GM23248 (cell line): ENCODE data around the gene LRRC3. TPM values are rescaled to one million over a fixed set of nuclear protein-coding genes. Genes with fewer than 3 reads are reported as not detected.

ENCODE experiments used
- DNase-seq: peaks from one replicate; pipeline ENCODE4 v3.0.0-alpha.2; 2015
- H2AFZ ChIP-seq: fragments of 200-600 bp; sonication (generic); 2 replicates; pipeline ENCODE4 v1.6.1; 2016; ENCODE audit warnings: antibody characterized with exemption
- H3F3A ChIP-seq: fragments of 200-600 bp; sonication (generic); 2 replicates; pipeline ENCODE4 v1.6.1; 2016; ENCODE audit warnings: mild to moderate bottlenecking, antibody characterized with exemption, mixed run types; ENCODE audit not compliant: insufficient read depth
- H3K27ac ChIP-seq: fragments of 200-600 bp; sonication (generic); 2 replicates; pipeline ENCODE4 v1.5.1; 2016; ENCODE audit warnings: mild to moderate bottlenecking
- H3K27me3 ChIP-seq: fragments of 200-600 bp; sonication (generic); replicated peaks from 2 replicates; pipeline ENCODE4 v1.6.1; 2016; ENCODE audit warnings: mild to moderate bottlenecking; ENCODE audit not compliant: insufficient read depth
- H3K36me3 ChIP-seq: fragments of 200-600 bp; sonication (generic); 2 replicates; pipeline ENCODE4 v1.6.1; 2016; ENCODE audit warnings: low read depth, mild to moderate bottlenecking
- H3K4me1 ChIP-seq: fragments of 200-600 bp; sonication (generic); 2 replicates; pipeline ENCODE4 v1.6.1; 2016; ENCODE audit warnings: mild to moderate bottlenecking; ENCODE audit not compliant: insufficient read depth
- H3K4me2 ChIP-seq: fragments of 200-600 bp; sonication (generic); one replicate; pipeline ENCODE4 v1.6.1; 2016; ENCODE audit warnings: mild to moderate bottlenecking; ENCODE audit not compliant: unreplicated experiment
- H3K4me3 ChIP-seq: fragments of 200-600 bp; sonication (generic); 2 replicates; pipeline ENCODE4 v1.5.1; 2016; ENCODE audit warnings: mild to moderate bottlenecking
- H3K79me2 ChIP-seq: fragments of 200-600 bp; sonication (generic); 2 replicates; pipeline ENCODE4 v1.6.1; 2016; ENCODE audit warnings: mild to moderate bottlenecking; ENCODE audit not compliant: insufficient read depth
- H3K9ac ChIP-seq: fragments of 200-600 bp; sonication (generic); 2 replicates; pipeline ENCODE4 v1.6.1; 2016; ENCODE audit warnings: mild to moderate bottlenecking
- H3K9me2 ChIP-seq: fragments of 200-600 bp; sonication (generic); 2 replicates; pipeline ENCODE4 v1.6.1; 2016; ENCODE audit warnings: mixed run types, mild to moderate bottlenecking, moderate library complexity; ENCODE audit not compliant: insufficient read depth
- H3K9me3 ChIP-seq: fragments of 200-600 bp; sonication (generic); one replicate; pipeline ENCODE4 v1.6.1; 2017; ENCODE audit warnings: low read depth
- H4K20me1 ChIP-seq: fragments of 200-600 bp; sonication (generic); 2 replicates; pipeline ENCODE4 v1.6.0; 2016; ENCODE audit not compliant: insufficient read depth
- EZH2 ChIP-seq: fragments of 200-600 bp; sonication (generic); IDR thresholded peaks from 2 replicates; pipeline ENCODE4 v1.6.1; 2018; ENCODE audit warnings: antibody characterized with exemption, mild to moderate bottlenecking; ENCODE audit not compliant: insufficient read depth, poor library complexity, severe bottlenecking
- EZH2phosphoT487 ChIP-seq: fragments of 200-600 bp; sonication (generic); IDR thresholded peaks from 2 replicates; pipeline ENCODE4 v1.6.1; 2018; ENCODE audit warnings: antibody characterized with exemption, moderate library complexity, mild to moderate bottlenecking, low read depth; ENCODE audit not compliant: insufficient read depth
- WGBS, 2 experiments: methylation state at CpG; one replicate each; pipeline ENCODE4 v1.1.6; 2015 to 2017; ENCODE audit warnings: low lambda C conversion rate in 2 of 2, low coverage in 1 of 2; ENCODE audit errors: missing lambda C conversion rate in 2 of 2; 5-methylcytosine and 5-hydroxymethylcytosine counted together
- in situ Hi-C: fragments of 300-500 bp; cut with MboI; formaldehyde crosslinking; loops from 2 replicates; pipeline ENCODE4 v1.15.0; 2020
- polyA plus RNA-seq: library from polyadenylated mRNA; unstranded; fragments of >200 nt; fragmentation: Nextera tagmentation; extraction: Ambion mirVana; gene quantifications from 2 replicates; pipeline ENCODE4 v1.2.1, GENCODE V29; 2016
- total RNA-seq: library from RNA; depleted of rRNA; stranded (reverse); fragments of >200 nt; shearing (Covaris generic); gene quantifications from 2 replicates; pipeline ENCODE4 v1.2.3, GENCODE V29; 2014

LRRC3 gene
- total and polyA plus RNA-seq, 2 experiments from 2014 or later, result 0.29 to 0.32 TPM

DNA sequence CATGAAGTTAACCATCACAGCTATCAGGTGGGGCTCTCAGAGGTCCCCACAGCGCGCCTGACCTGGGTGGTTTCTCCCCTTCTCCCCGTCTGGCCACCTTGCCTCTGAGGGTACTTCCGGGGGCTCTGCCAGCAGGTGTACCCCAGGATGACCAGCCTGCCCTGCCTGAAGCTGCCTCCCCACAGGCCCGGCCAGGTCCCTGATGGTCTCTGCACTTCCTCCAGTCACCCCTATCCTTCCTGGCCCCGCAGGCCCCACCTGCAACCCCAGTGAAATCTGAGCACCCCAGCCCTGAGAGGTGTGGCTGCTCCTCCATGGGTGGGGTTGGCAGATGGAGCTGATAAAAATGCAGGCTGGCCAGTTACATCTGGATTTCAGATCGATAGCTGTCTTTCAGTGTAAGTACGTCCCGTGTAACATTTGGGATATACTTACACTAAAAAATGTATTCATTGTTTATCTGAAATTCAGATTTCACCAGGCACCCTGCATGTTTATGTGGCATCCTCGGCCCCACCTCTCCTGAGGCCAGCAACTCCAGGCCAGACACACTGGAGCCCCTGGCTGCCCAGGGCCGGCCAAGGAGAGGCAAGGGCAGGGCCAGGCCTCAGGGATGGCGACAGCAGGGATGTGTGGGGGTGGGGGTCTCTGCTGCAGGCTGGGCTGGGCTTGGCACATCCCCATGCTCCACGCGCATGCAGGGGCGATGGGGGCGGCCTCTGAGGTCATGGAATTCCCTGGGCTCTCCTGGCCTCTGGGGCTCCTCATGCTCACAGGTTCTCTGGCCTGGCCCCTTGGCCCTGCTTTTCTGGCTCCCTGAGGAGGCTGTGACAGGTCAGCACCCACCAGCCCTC, 25.1 kb downstream of the LRRC3 start:
- 51 to 54% methylated on average over 12 to 16 of the region's 16 CpGs for WGBS, 2 experiments
- H3K27me3 ChIP-seq, result peaks cover 6% of the 10 kb centered on the region; the same call in 1 of the 2 replicates
- H2AFZ ChIP-seq, result no peak overlapping the region
- H3K36me3 ChIP-seq, result no peaks in the 10 kb centered on the region
- no peaks in the 10 kb centered on the region for H3K9me3 ChIP-seq
- no peaks in the 10 kb centered on the region for H4K20me1 ChIP-seq
- no peaks in the 10 kb centered on the region for H3K4me1 ChIP-seq
- TF ChIP-seq EZH2phosphoT487 (no peak), EZH2 (no peak)
- H3F3A ChIP-seq, result no peaks in the 10 kb centered on the region
- H3K4me2 ChIP-seq, result no peak overlapping the region
- H3K9me2 ChIP-seq, result no peaks in the 10 kb centered on the region
- no peak overlapping the region for H3K27ac ChIP-seq
- no peak for DNase-seq
- H3K4me3 ChIP-seq, result no peak overlapping the region
- H3K9ac ChIP-seq, result no peak overlapping the region
- in situ Hi-C loops, result no loop called here
- no peaks in the 10 kb centered on the region for H3K79me2 ChIP-seq

DNA sequence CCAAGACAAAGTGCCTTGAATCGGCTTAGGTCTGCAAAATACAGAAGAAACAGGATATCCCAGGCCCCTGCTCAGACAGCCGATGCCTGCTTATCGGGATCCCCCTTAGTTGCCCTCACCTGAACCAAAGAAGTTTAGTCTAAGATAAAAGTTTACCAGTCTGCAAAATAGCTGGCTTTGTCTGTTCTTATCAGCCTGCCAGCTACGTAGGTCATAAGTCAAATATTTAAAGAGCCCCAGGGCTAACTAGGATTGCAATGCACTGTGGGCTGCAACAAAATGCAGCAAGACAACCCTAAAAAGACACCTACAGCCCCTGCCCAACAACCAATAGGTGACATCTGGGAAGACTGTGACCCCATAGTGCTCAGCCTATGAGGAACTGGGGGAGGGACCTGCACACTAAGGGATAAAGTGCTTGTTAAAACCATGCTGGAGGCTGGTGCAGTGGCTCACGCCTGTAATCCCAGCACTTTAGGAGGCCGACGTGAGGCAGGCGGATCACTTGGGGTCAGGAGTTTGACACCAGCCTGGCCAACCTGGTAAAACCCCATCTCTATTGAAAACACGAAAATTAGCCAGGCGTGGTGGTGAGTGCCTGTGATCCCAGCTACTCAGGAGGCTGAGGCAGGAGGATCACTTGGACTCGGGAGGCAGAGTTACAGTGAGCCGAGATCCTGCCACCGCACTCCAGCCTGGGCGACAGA, 27.4 kb downstream of the LRRC3 start:
- in situ Hi-C loops, result no loop called here

DNA sequence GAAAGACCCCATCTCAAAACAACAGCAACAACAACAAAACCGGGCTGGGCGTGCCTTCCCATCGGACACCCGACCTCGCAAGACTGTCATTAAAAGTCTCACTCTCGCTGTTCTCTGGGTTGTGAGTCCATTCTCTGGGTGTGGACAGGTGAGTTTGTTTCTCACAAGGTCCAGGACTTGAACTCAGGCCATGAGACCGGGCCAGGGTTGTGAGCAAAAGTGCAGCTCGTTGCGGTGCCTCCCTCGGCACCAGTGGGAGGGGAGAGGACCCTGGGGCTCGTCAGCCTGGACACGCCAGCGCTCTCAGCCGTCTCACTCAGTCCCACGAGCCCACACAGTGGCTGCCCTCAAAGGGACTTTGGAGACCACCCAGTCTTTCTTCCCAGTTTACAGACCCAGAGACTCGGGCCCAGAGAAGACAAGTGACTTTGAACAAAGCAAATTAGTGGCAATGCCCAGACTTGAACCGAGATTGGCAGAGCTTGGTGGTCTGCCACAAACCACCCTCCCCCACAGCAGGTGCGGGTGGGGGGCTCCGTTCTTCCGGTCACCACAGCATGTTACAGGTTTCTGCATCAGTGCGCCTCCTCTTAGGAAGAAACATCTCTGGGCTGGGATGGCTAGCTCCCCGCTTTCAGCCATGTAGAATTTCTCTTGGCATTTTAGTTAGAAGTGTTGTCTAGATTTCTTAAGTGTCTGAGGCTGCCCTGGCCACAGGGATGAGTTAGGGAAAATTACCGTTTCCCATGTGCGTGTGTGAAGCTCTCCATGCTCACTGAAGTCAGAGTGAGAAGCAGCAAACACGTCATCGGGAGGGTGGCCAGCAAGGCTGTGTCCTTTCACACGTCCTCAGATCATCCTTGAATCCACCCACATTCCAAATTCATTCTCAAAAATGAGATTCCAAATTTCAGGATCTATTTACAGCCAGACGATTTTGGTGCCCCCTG, 28.3 kb downstream of the LRRC3 start:
- H3K27ac ChIP-seq, result no peak overlapping the region
- no peaks in the 10 kb centered on the region for H4K20me1 ChIP-seq
- H3K4me1 ChIP-seq, result no peaks in the 10 kb centered on the region
- H3F3A ChIP-seq, result no peaks in the 10 kb centered on the region
- in situ Hi-C loops, result no loop called here
- H3K9me3 ChIP-seq, result no peaks in the 10 kb centered on the region
- H3K9me2 ChIP-seq, result no peaks in the 10 kb centered on the region
- no peak overlapping the region for H3K4me2 ChIP-seq
- H3K79me2 ChIP-seq, result no peaks in the 10 kb centered on the region
- H3K27me3 ChIP-seq, result peaks cover 6% of the 10 kb centered on the region; the same call in 1 of the 2 replicates
- H3K9ac ChIP-seq, result no peak overlapping the region
- no peak overlapping the region for H2AFZ ChIP-seq
- TF ChIP-seq EZH2 (no peak), EZH2phosphoT487 (no peak)
- peak; percentile 71 for DNase-seq
- no peak overlapping the region for H3K4me3 ChIP-seq
- WGBS, 2 experiments, result 47 to 48% methylated on average over 28 of the region's 28 CpGs
- H3K36me3 ChIP-seq, result no peaks in the 10 kb centered on the region

More for the DNA sequence above, 27.4 kb downstream of the LRRC3 start:
- Histone ChIP-seq H3K79me2 (no peaks in the 10 kb centered on the region), H3K9ac (no peak overlapping the region), H4K20me1 (no peaks in the 10 kb centered on the region), H3K27ac (no peak overlapping the region), H3F3A (no peaks in the 10 kb centered on the region), H3K27me3 (peaks cover 6% of the 10 kb centered on the region; the same call in 1 of the 2 replicates), H2AFZ (no peak overlapping the region), H3K4me3 (no peak overlapping the region), H3K9me2 (no peaks in the 10 kb centered on the region), H3K4me2 (no peak overlapping the region), H3K4me1 (no peaks in the 10 kb centered on the region), H3K9me3 (no peaks in the 10 kb centered on the region), H3K36me3 (no peaks in the 10 kb centered on the region)
- DNase-seq, result no peak
- TF ChIP-seq EZH2 (no peak), EZH2phosphoT487 (no peak)
- WGBS, 2 experiments, result 72 to 77% methylated on average over 14 of the region's 14 CpGs
